Heart right ventricle (tissue), 16 donors: Measurements from ENCODE around the gene EIF1. TPM values are rescaled to one million over a fixed set of nuclear protein-coding genes. Genes with fewer than 3 reads are reported as not detected.

Experiments used
- ATAC-seq, 8 donors: fragments of 200-7000 bp; cut with Tn5 transposase; one replicate each; pipeline ENCODE4 v1.9.1; 2020; ENCODE audit warnings: mild to moderate bottlenecking in 8 of 8, moderate library complexity in 8 of 8, moderate number of reproducible peaks in 1 of 8
- DNase-seq, 2 donors: peaks; one replicate each; pipeline ENCODE4 v3.0.0-alpha.2; 2020
- H3K27ac ChIP-seq, 10 donors: fragments of 200-600 bp; sonication (generic) in 2 of 10; one replicate each; pipeline versions ENCODE4 v1.5.0 to v1.8.0; 2020 to 2022; ENCODE audit warnings: mild to moderate bottlenecking in 3 of 10
- H3K27me3 ChIP-seq, 7 donors: fragments of 200-600 bp; one replicate each; pipeline ENCODE4 v1.8.0; 2021 to 2022; ENCODE audit warnings: mild to moderate bottlenecking in 2 of 7
- H3K36me3 ChIP-seq, 9 donors: fragments of 200-600 bp; sonication (generic) in 1 of 9; one replicate each; pipeline versions ENCODE4 v1.5.0 to v1.8.0; 2020 to 2022; ENCODE audit warnings: mild to moderate bottlenecking in 2 of 9
- H3K4me1 ChIP-seq, 9 donors: fragments of 200-600 bp; sonication (generic) in 1 of 9; one replicate each; pipeline versions ENCODE4 v1.5.0 to v1.8.0; 2020 to 2022; ENCODE audit warnings: mild to moderate bottlenecking in 4 of 9
- H3K4me3 ChIP-seq, 10 donors: fragments of 200-600 bp; sonication (generic) in 2 of 10; one replicate each; pipeline versions ENCODE4 v1.5.0 to v1.8.0; 2020 to 2022; ENCODE audit warnings: mild to moderate bottlenecking in 7 of 10, moderate library complexity in 2 of 10
- H3K9me3 ChIP-seq, 11 donors: fragments of 200-600 bp in 10 of 11; sonication (generic) in 2 of 11; one replicate each; pipeline versions ENCODE4 v1.5.0 to v1.8.0; 2013 to 2022; ENCODE audit warnings: mild to moderate bottlenecking in 2 of 11, control low read depth in 1 of 11, moderate library complexity in 1 of 11
- WGBS, 2 donors: extraction: QIAGEN DNeasy Blood & Tissue Kit; methylation state at CpG; one replicate each; pipeline ENCODE4 v1.1.7; 2013; ENCODE audit warnings: inconsistent platforms in 1 of 2; 5-methylcytosine and 5-hydroxymethylcytosine counted together
- intact Hi-C, 10 donors: fragments of 100-400 bp; cut with DNase I; formaldehyde crosslinking; loops; one replicate each; pipeline versions ENCODE4 v1.11.1 to v1.14.2; 2022
- polyA plus RNA-seq, 2 donors: library from polyadenylated mRNA; stranded (reverse); fragments of 200-250 nt; gene quantifications; one replicate each; pipeline ENCODE4 v1.2.3, GENCODE V29; 2013
- total RNA-seq, 10 donors: library from RNA; stranded (reverse); fragmentation: NEBNext Ultra II Directional in 3 of 10; extraction: Animal tissue kit (Norgen Biotek cat#: 25700) in 3 of 10; gene quantifications; one replicate each; pipeline versions ENCODE4 v1.2.1 to v1.2.4, GENCODE V29; 2021 to 2023
- TF ChIP-seq, protein P1 (sequence below), 9 donors: fragments of 200-600 bp; sonication (generic) in 2 of 9; IDR thresholded peaks; one replicate each; pipeline versions ENCODE4 v1.5.0 to v1.8.0; 2021 to 2022; ENCODE audit warnings: antibody characterized with exemption in 9 of 9, mild to moderate bottlenecking in 5 of 9, moderate library complexity in 1 of 9
- donor health status: Arrhythmogenic right ventricular cardiomyopathy.
- donor health status: ischemic (EF 13 %, LVEDD 7.1; RV severe dilation, severe dysfunction).
- donor health status: healthy with polysubstance abuse.
- donor health status: DM: no; HTN: yes; CAD: no.
- donor health status: DM: no; HTN: no; CAD: no.
- donor health status: ischemic (EF 25% LVEDD 6.9; RV normal size, moderate dysfunction).
- donor health status: ischemic (EF 25% LVEDD 5.7; RV mildly dilated, moderate dysfunction).
- donor health status: healthy.
- donor health status: DM: yes; HTN: yes; CAD: no.
- donor health status: Ischemic cardiomyopathy.
- donor health status: ischemic (EF 35%, LVEDD 5.7; RV mildly dilated, moderate dysfunction).
- donor health status: nonischemic (EF 11% LVEDD 7.7; RV severe dilation, severe dysfunction).
- donor health status: DM: yes; HTN: yes; CAD: no.
- donor health status: PGD.
- donor health status: ischemic (EF 29% LVEDD 5.4; RV normal size, mild dysfunction).
- donor health status: nonischemic (EF 23%, LVEDD 6.1; RV moderate dilation, normal function).

EIF1 gene
- total and polyA plus RNA-seq, 12 donors, result 551 to 1,330 (median 1,272) TPM

DNA sequence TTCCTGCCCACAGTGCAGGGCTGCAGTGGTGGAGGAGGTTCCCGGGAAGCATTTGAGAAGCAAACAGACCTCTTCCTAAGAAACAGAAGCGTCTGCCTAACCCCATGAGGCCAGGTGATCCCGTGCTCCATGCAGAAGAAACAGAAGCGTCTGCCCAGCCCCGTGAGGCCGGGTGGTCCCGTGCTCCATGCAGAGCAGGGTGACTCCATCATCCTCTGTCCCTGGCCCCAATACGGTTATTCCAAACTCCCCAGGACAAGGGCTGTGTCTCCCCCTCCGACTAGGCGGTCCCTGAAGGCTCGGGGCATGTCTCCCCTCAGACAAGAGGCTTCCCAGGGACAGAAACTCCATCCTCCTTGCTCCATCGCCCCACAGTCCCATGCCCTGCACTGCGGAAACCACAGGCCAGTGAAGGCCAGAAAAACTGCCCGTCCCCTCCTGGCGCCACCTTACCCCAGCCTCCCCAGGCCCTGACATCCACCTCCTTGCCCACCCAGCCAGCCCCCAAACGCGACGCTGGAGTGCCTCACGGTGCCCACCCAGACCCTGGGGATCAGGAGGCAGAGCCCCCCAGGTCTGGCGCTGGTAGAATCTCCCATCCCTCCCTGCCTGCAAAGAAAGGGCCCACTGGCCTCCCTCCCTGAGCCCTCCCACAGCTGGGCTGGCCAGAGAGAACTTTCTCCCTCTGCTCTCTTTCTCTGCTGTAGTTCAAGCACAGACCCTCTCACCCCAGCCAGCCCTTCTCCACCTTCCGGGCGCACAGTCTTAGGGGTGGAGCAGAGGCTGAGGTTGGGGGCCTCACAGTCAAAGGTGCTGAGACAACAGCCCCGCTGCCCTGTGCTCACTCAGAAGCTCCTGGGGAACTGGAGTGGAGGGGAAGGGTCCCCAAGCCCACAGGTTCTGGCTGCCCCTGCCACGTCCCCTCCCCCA, 33.7 kb upstream of the EIF1 start:
- Histone ChIP-seq H3K4me1 (no peaks in the 10 kb centered on the region), H3K4me3 (no peak overlapping the region), H3K36me3 (no peaks in the 10 kb centered on the region), H3K27me3 (no peaks in the 10 kb centered on the region), H3K27ac (no peak overlapping the region), H3K9me3 (no peaks in the 10 kb centered on the region)
- DNase-seq, result no peak
- intact Hi-C loops, result loop anchor here in 1 of 10 donors (5.0 kb wide), 1 partner anchor 103 kb away; no protein-coding TSS in a partner anchor
- ATAC-seq, result no peak
- 79 to 82% methylated on average over 24 of the region's 24 CpGs for WGBS, 2 donors
- TF ChIP-seq, protein P1, sequence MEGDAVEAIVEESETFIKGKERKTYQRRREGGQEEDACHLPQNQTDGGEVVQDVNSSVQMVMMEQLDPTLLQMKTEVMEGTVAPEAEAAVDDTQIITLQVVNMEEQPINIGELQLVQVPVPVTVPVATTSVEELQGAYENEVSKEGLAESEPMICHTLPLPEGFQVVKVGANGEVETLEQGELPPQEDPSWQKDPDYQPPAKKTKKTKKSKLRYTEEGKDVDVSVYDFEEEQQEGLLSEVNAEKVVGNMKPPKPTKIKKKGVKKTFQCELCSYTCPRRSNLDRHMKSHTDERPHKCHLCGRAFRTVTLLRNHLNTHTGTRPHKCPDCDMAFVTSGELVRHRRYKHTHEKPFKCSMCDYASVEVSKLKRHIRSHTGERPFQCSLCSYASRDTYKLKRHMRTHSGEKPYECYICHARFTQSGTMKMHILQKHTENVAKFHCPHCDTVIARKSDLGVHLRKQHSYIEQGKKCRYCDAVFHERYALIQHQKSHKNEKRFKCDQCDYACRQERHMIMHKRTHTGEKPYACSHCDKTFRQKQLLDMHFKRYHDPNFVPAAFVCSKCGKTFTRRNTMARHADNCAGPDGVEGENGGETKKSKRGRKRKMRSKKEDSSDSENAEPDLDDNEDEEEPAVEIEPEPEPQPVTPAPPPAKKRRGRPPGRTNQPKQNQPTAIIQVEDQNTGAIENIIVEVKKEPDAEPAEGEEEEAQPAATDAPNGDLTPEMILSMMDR (IDR thresholded peaks at IDR 0.05), result no peak

DNA sequence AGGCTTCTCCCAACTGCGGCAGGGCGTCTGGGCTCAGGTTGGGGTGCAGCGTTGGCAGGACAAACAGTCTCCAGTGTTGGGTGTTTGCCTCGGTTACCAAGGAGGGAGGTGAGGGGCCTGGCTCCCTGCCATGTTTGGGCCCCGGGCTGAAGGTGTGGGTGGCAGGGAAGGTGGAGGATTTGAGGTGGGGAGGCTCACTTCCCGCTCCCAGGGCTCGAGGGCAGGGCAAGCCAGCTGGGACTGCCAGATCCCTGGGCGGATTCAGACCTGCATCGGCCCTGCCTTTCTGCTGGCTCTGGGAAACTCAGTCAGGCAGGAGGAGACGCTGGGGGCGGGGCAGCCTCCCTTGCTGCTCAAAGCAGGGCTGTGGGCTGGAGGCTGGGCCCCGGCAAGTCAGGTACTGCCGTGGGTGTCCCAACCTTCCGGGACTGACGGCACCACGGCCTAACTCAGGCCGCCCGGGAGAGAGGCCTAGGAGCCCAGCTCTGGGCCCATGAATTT, 33.0 kb upstream of the EIF1 start:
- H3K27ac ChIP-seq, result no peak overlapping the region
- H3K9me3 ChIP-seq, result no peaks in the 10 kb centered on the region
- intact Hi-C loops, result no loop called here
- DNase-seq (no peak), ATAC-seq (no peak)
- H3K27me3 ChIP-seq, result no peaks in the 10 kb centered on the region
- no peaks in the 10 kb centered on the region for H3K4me1 ChIP-seq
- H3K36me3 ChIP-seq, result no peaks in the 10 kb centered on the region
- WGBS, 2 donors, result 67 to 68% methylated on average over 18 of the region's 18 CpGs
- no peak overlapping the region for H3K4me3 ChIP-seq
- TF ChIP-seq, protein P1 (IDR thresholded peaks at IDR 0.05), result no peak

GRCh38 chr17:41656249-41657023, 32.2 kb upstream of the EIF1 start:
- WGBS, 2 donors, result 85 to 92% methylated on average over 16 of the region's 16 CpGs

More at GRCh38 chr17:41656249-41657023, 32.2 kb upstream of the EIF1 start:
- intact Hi-C loops, result no loop called here
- TF ChIP-seq, protein P1 (IDR thresholded peaks at IDR 0.05), result no peak
- Histone ChIP-seq H3K27me3 (no peaks in the 10 kb centered on the region), H3K36me3 (no peaks in the 10 kb centered on the region), H3K4me3 (no peak overlapping the region), H3K9me3 (no peaks in the 10 kb centered on the region), H3K4me1 (no peaks in the 10 kb centered on the region), H3K27ac (no peak overlapping the region)
- ATAC-seq (no peak), DNase-seq (no peak)
